Erythroblast (primary cell): ENCODE results near the gene PARP4.
"Not testable (repeated sequence)": the region's sequence is repeated elsewhere in the genome, so short reads cannot be mapped to it uniquely, and the experiment has no call there.

Experiments
- GATA1 ChIP-seq: IDR thresholded peaks from 2 replicates; pipeline ENCODE4 v1.6.1; 2011; ENCODE audit warnings: low read depth, mild to moderate bottlenecking, control low read depth, low read length, moderate library complexity
- POLR2A ChIP-seq: IDR thresholded peaks from 2 replicates; pipeline ENCODE4 v1.6.1; 2011; ENCODE audit warnings: mild to moderate bottlenecking, low read length

- TF ChIP-seq POLR2A, GATA1: not testable (repeated sequence)
Observed at GRCh38 chr13:24560579-24561187, 48.1 kb upstream of the PARP4 start.
